ENCODE data around the gene WARS2. TPM values are rescaled to one million over a fixed set of nuclear protein-coding genes. Genes with fewer than 3 reads are reported as not detected.
A peak's percentile ranks its signal among the peaks of the same experiment; 100 is the strongest.
"Not testable (repeated sequence)": the region's sequence is repeated elsewhere in the genome, so short reads cannot be mapped to it uniquely, and the experiment has no call there.

The WARS2 gene
- total RNA-seq, 2 donors from 2014 or later, result 9.9 to 11.8 TPM

GRCh38 chr1:119179051-119179450 is 38.6 kb upstream of the WARS2 start:
- peaks cover 21% of the 10 kb centered on the region for H3K9me3 Mint-ChIP-seq
- H3K36me3 Mint-ChIP-seq (ENCODE audit: low read depth), result peaks cover 33% of the 10 kb centered on the region

DNA sequence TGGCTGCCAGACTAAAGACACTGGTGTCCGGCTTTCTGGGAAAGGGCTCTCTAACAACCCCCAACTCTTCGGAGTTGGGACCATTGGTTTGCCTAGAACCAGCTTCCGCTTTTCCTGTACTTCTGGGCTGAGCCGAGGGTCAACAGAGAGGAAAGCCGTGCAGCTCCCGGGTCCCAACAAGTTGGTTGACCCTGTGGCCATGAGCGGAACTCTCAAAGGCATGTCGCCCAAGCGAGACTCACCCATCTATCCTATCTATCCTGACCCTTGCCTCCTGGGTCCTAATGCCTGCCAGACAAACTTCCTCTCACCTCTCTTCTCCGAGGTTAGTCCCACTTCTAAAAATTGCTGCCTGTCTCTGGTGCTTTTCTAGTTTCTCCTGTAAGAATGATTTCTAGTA is 32.5 kb upstream of the WARS2 start:
- not testable (repeated sequence) for H3K4me3 Mint-ChIP-seq; H3K9me3 ChIP-seq (ENCODE audit: control insufficient read depth, low read length); H3K27me3 Mint-ChIP-seq (ENCODE audit: insufficient read depth); DNase-seq; H3K36me3 ChIP-seq (ENCODE audit: control insufficient read depth, insufficient read depth, low read length); H3K9ac ChIP-seq (ENCODE audit: extremely low read depth, low read length, poor library complexity, severe bottlenecking); H3K27me3 ChIP-seq (ENCODE audit: control insufficient read depth, insufficient read depth, low read length, poor library complexity, severe bottlenecking); H3K4me1 Mint-ChIP-seq; H3K4me1 ChIP-seq (ENCODE audit: control insufficient read depth, insufficient read depth, low read length); H3K4me3 ChIP-seq (ENCODE audit: low read length); H3K27ac ChIP-seq (ENCODE audit: low read depth, low read length); H3K27ac Mint-ChIP-seq
- Mint-ChIP-seq H3K9me3 (peaks cover 11% of the 10 kb centered on the region), H3K36me3 (ENCODE audit: low read depth) (peaks cover 46% of the 10 kb centered on the region)
- WGBS, 2 experiments (ENCODE audit: insufficient coverage in 1 of 2, insufficient read length in 1 of 2), result 83 to 86% methylated on average over 2 to 10 of the region's 10 CpGs
- peak; percentile 19 for TF ChIP-seq CTCF (conservative IDR thresholded peaks at IDR 0.05)

More at GRCh38 chr1:119179051-119179450, 38.6 kb upstream of the WARS2 start:
- H3K27ac Mint-ChIP-seq, result no peak overlapping the region
- H3K4me1 ChIP-seq (ENCODE audit: control insufficient read depth, insufficient read depth, low read length), result no peaks in the 10 kb centered on the region
- no peak overlapping the region for H3K4me3 Mint-ChIP-seq
- H3K4me3 ChIP-seq (ENCODE audit: low read length), result no peak overlapping the region
- H3K36me3 ChIP-seq (ENCODE audit: control insufficient read depth, insufficient read depth, low read length), result no peaks in the 10 kb centered on the region
- no peaks in the 10 kb centered on the region for H3K27me3 ChIP-seq (ENCODE audit: control insufficient read depth, insufficient read depth, low read length, poor library complexity, severe bottlenecking)
- TF ChIP-seq CTCF (conservative IDR thresholded peaks at IDR 0.05), result no peak
- peaks cover 16% of the 10 kb centered on the region for H3K4me1 Mint-ChIP-seq
- no peak for DNase-seq
- no peak overlapping the region for H3K9ac ChIP-seq (ENCODE audit: extremely low read depth, low read length, poor library complexity, severe bottlenecking)
- H3K27me3 Mint-ChIP-seq (ENCODE audit: insufficient read depth), result no peaks in the 10 kb centered on the region
- 93 to 100% methylated on average over 13 to 22 of the region's 22 CpGs for WGBS, 2 experiments (ENCODE audit: insufficient coverage in 1 of 2, insufficient read length in 1 of 2)
- no peaks in the 10 kb centered on the region for H3K9me3 ChIP-seq (ENCODE audit: control insufficient read depth, low read length)
- no peak overlapping the region for H3K27ac ChIP-seq (ENCODE audit: low read depth, low read length)

- not testable (repeated sequence) for H3K27ac Mint-ChIP-seq; H3K27ac ChIP-seq (ENCODE audit: low read depth, low read length)
These were observed 31.0 kb upstream of the WARS2 start for GRCh38 chr1:119171381-119172010.

GRCh38 chr1:119163396-119163795 is 22.9 kb upstream of the WARS2 start:
- Histone ChIP-seq H3K4me3 (ENCODE audit: low read length) (no peak overlapping the region), H3K27ac (ENCODE audit: low read depth, low read length) (no peak overlapping the region), H3K27me3 (ENCODE audit: control insufficient read depth, insufficient read depth, low read length, poor library complexity, severe bottlenecking) (no peaks in the 10 kb centered on the region), H3K9ac (ENCODE audit: extremely low read depth, low read length, poor library complexity, severe bottlenecking) (no peak overlapping the region), H3K4me1 (ENCODE audit: control insufficient read depth, insufficient read depth, low read length) (no peaks in the 10 kb centered on the region), H3K36me3 (ENCODE audit: control insufficient read depth, insufficient read depth, low read length) (peaks cover 15% of the 10 kb centered on the region), H3K9me3 (ENCODE audit: control insufficient read depth, low read length) (peaks cover 6% of the 10 kb centered on the region)
- 78 to 88% methylated on average over 1 to 2 of the region's 2 CpGs for WGBS, 2 experiments (ENCODE audit: insufficient coverage in 1 of 2, insufficient read length in 1 of 2)
- no peak overlapping the region for H3K4me3 Mint-ChIP-seq
- H3K27me3 Mint-ChIP-seq (ENCODE audit: insufficient read depth), result no peaks in the 10 kb centered on the region
- H3K36me3 Mint-ChIP-seq (ENCODE audit: low read depth), result peaks cover 37% of the 10 kb centered on the region
- TF ChIP-seq CTCF (conservative IDR thresholded peaks at IDR 0.05), result no peak
- H3K4me1 Mint-ChIP-seq, result peaks cover 2% of the 10 kb centered on the region
- H3K9me3 Mint-ChIP-seq, result peaks cover 1% of the 10 kb centered on the region
- H3K27ac Mint-ChIP-seq, result no peak overlapping the region
- no peak for DNase-seq

More at GRCh38 chr1:119171381-119172010, 31.0 kb upstream of the WARS2 start:
- not testable (repeated sequence) for H3K9me3 Mint-ChIP-seq; H3K36me3 ChIP-seq (ENCODE audit: control insufficient read depth, insufficient read depth, low read length); H3K9me3 ChIP-seq (ENCODE audit: control insufficient read depth, low read length); DNase-seq; H3K27me3 ChIP-seq (ENCODE audit: control insufficient read depth, insufficient read depth, low read length, poor library complexity, severe bottlenecking); H3K4me1 ChIP-seq (ENCODE audit: control insufficient read depth, insufficient read depth, low read length); H3K9ac ChIP-seq (ENCODE audit: extremely low read depth, low read length, poor library complexity, severe bottlenecking); H3K27me3 Mint-ChIP-seq (ENCODE audit: insufficient read depth); H3K4me3 ChIP-seq (ENCODE audit: low read length); H3K4me1 Mint-ChIP-seq; H3K4me3 Mint-ChIP-seq
- peaks cover 46% of the 10 kb centered on the region for H3K36me3 Mint-ChIP-seq (ENCODE audit: low read depth)
- 93 to 95% methylated on average over 15 to 34 of the region's 34 CpGs for WGBS, 2 experiments (ENCODE audit: insufficient coverage in 1 of 2, insufficient read length in 1 of 2)
